Activated naive CD8-positive, alpha-beta T cell treated with anti-CD3 and anti-CD28 coated beads, Interleukin-2, amount 10 ng/mL, durations not matched to agents 7 days and 5 days (primary cell): Measurements from ENCODE around the gene COL13A1. TPM values are rescaled to one million over a fixed set of nuclear protein-coding genes. Genes with fewer than 3 reads are reported as not detected.
A peak's percentile ranks its signal among the peaks of the same experiment; 100 is the strongest.

Source experiments
- ATAC-seq: fragments of 150-1000 bp; cut with Tn5 transposase; one replicate; pipeline ENCODE4 v1.10.0; 2021; ENCODE audit warnings: low read depth, moderate library complexity
- POLR2A ChIA-PET: fragments of 350-600 bp; sonication (Branson Sonifier 250); formaldehyde crosslinking; loops from one replicate; lab custom pipeline; 2021; ENCODE audit warnings: antibody characterized with exemption; lab: Charles Lee
- DNase-seq: peaks from one replicate; pipeline ENCODE4 v3.0.0; 2021
- H3K27ac Mint-ChIP-seq: one replicate; pipeline ENCODE4 v1.8.0; 2022; ENCODE audit warnings: mild to moderate bottlenecking, mixed read lengths
- H3K27me3 Mint-ChIP-seq: one replicate; pipeline ENCODE4 v1.8.0; 2022; ENCODE audit warnings: mild to moderate bottlenecking, moderate library complexity, mixed read lengths
- H3K36me3 Mint-ChIP-seq: one replicate; pipeline ENCODE4 v1.8.0; 2021; ENCODE audit warnings: mild to moderate bottlenecking, mixed read lengths
- H3K4me1 Mint-ChIP-seq: one replicate; pipeline ENCODE4 v1.8.0; 2021; ENCODE audit warnings: mixed read lengths
- H3K4me3 Mint-ChIP-seq: one replicate; pipeline ENCODE4 v1.8.0; 2022; ENCODE audit warnings: mild to moderate bottlenecking, moderate library complexity, mixed read lengths
- H3K9me3 Mint-ChIP-seq: one replicate; pipeline ENCODE4 v1.8.0; 2021; ENCODE audit warnings: mixed read lengths
- total RNA-seq, 2 experiments: library from RNA; stranded (reverse); gene quantifications; one replicate each; pipeline ENCODE4 v1.2.3, GENCODE V29; 2021

The COL13A1 gene
- total RNA-seq, 2 experiments from 2014 or later = not detected

- POLR2A ChIA-PET = no interaction called here
- ATAC-seq (no peak), DNase-seq (no peak)
- no peak overlapping the region for H3K27ac Mint-ChIP-seq
- peaks cover 11% of the 10 kb centered on the region for H3K27me3 Mint-ChIP-seq
- H3K4me3 Mint-ChIP-seq = no peak overlapping the region
- no peaks in the 10 kb centered on the region for H3K4me1 Mint-ChIP-seq
- H3K36me3 Mint-ChIP-seq = no peaks in the 10 kb centered on the region
- H3K9me3 Mint-ChIP-seq = no peaks in the 10 kb centered on the region
Observed at GRCh38 chr10:69948261-69948660, 146.6 kb downstream of the COL13A1 start.

GRCh38 chr10:69949770-69950169, 148.1 kb downstream of the COL13A1 start:
- no peak overlapping the region for H3K4me3 Mint-ChIP-seq
- H3K27me3 Mint-ChIP-seq = peaks cover 13% of the 10 kb centered on the region
- DNase-seq (no peak), ATAC-seq (no peak)
- H3K9me3 Mint-ChIP-seq = no peaks in the 10 kb centered on the region
- POLR2A ChIA-PET = no interaction called here
- no peaks in the 10 kb centered on the region for H3K36me3 Mint-ChIP-seq
- H3K27ac Mint-ChIP-seq = no peak overlapping the region
- H3K4me1 Mint-ChIP-seq = no peaks in the 10 kb centered on the region

- DNase-seq (no peak), ATAC-seq (no peak)
- no peaks in the 10 kb centered on the region for H3K4me1 Mint-ChIP-seq
- no peaks in the 10 kb centered on the region for H3K9me3 Mint-ChIP-seq
- H3K27me3 Mint-ChIP-seq = peaks cover 16% of the 10 kb centered on the region
- H3K4me3 Mint-ChIP-seq = no peak overlapping the region
- no peak overlapping the region for H3K27ac Mint-ChIP-seq
- H3K36me3 Mint-ChIP-seq = no peaks in the 10 kb centered on the region
- POLR2A ChIA-PET = no interaction called here
Observed at GRCh38 chr10:69951658-69952057, 150.0 kb downstream of the COL13A1 start.

GRCh38 chr10:69952069-69952800, 150.5 kb downstream of the COL13A1 start:
- Mint-ChIP-seq H3K4me1 (no peaks in the 10 kb centered on the region), H3K4me3 (no peak overlapping the region), H3K9me3 (no peaks in the 10 kb centered on the region), H3K36me3 (no peaks in the 10 kb centered on the region), H3K27ac (no peak overlapping the region), H3K27me3 (peaks cover 16% of the 10 kb centered on the region)
- DNase-seq (no peak), ATAC-seq (no peak)
- POLR2A ChIA-PET = no interaction called here

- Mint-ChIP-seq H3K27ac (no peak overlapping the region), H3K27me3 (peaks cover 16% of the 10 kb centered on the region), H3K4me3 (no peak overlapping the region), H3K4me1 (no peaks in the 10 kb centered on the region), H3K9me3 (no peaks in the 10 kb centered on the region), H3K36me3 (no peaks in the 10 kb centered on the region)
- POLR2A ChIA-PET = no interaction called here
- DNase-seq (no peak), ATAC-seq (no peak)
Observed at GRCh38 chr10:69952821-69953221, 151.1 kb downstream of the COL13A1 start.

GRCh38 chr10:69953851-69954250, 152.1 kb downstream of the COL13A1 start:
- POLR2A ChIA-PET = no interaction called here
- ATAC-seq = no peak
- DNase-seq = no peak
- H3K36me3 Mint-ChIP-seq = no peaks in the 10 kb centered on the region
- H3K27ac Mint-ChIP-seq = no peak overlapping the region
- no peak overlapping the region for H3K4me3 Mint-ChIP-seq
- peaks cover 16% of the 10 kb centered on the region for H3K27me3 Mint-ChIP-seq
- no peaks in the 10 kb centered on the region for H3K4me1 Mint-ChIP-seq
- no peaks in the 10 kb centered on the region for H3K9me3 Mint-ChIP-seq

GRCh38 chr10:69955211-69955805, 153.6 kb downstream of the COL13A1 start:
- Mint-ChIP-seq H3K27ac (no peak overlapping the region), H3K9me3 (no peaks in the 10 kb centered on the region), H3K4me1 (no peaks in the 10 kb centered on the region), H3K4me3 (no peak overlapping the region), H3K36me3 (no peaks in the 10 kb centered on the region), H3K27me3 (peaks cover 22% of the 10 kb centered on the region)
- DNase-seq = no peak
- POLR2A ChIA-PET = no interaction called here
- ATAC-seq = no peak

- no peaks in the 10 kb centered on the region for H3K4me1 Mint-ChIP-seq
- H3K27me3 Mint-ChIP-seq = peaks cover 22% of the 10 kb centered on the region
- POLR2A ChIA-PET = no interaction called here
- DNase-seq (no peak), ATAC-seq (no peak)
- no peaks in the 10 kb centered on the region for H3K36me3 Mint-ChIP-seq
- H3K9me3 Mint-ChIP-seq = no peaks in the 10 kb centered on the region
- H3K4me3 Mint-ChIP-seq = no peak overlapping the region
- no peak overlapping the region for H3K27ac Mint-ChIP-seq
Observed at GRCh38 chr10:69955897-69956740, 154.4 kb downstream of the COL13A1 start.

GRCh38 chr10:69956741-69957230, 155.1 kb downstream of the COL13A1 start:
- POLR2A ChIA-PET = no interaction called here
- no peaks in the 10 kb centered on the region for H3K36me3 Mint-ChIP-seq
- H3K4me3 Mint-ChIP-seq = no peak overlapping the region
- DNase-seq = no peak
- peaks cover 22% of the 10 kb centered on the region for H3K27me3 Mint-ChIP-seq
- peaks cover 2% of the 10 kb centered on the region for H3K4me1 Mint-ChIP-seq
- no peaks in the 10 kb centered on the region for H3K9me3 Mint-ChIP-seq
- ATAC-seq = no peak
- no peak overlapping the region for H3K27ac Mint-ChIP-seq

GRCh38 chr10:69957241-69957885, 155.7 kb downstream of the COL13A1 start:
- ATAC-seq (no peak), DNase-seq (no peak)
- POLR2A ChIA-PET = no interaction called here
- peaks cover 2% of the 10 kb centered on the region for H3K4me1 Mint-ChIP-seq
- no peaks in the 10 kb centered on the region for H3K9me3 Mint-ChIP-seq
- H3K36me3 Mint-ChIP-seq = no peaks in the 10 kb centered on the region
- no peak overlapping the region for H3K4me3 Mint-ChIP-seq
- H3K27me3 Mint-ChIP-seq = peaks cover 19% of the 10 kb centered on the region
- H3K27ac Mint-ChIP-seq = no peak overlapping the region

GRCh38 chr10:69957886-69958555, 156.3 kb downstream of the COL13A1 start:
- ATAC-seq (peak; percentile 84), DNase-seq (no peak)
- Mint-ChIP-seq H3K36me3 (no peaks in the 10 kb centered on the region), H3K27me3 (peaks cover 14% of the 10 kb centered on the region), H3K4me1 (peaks cover 2% of the 10 kb centered on the region), H3K9me3 (no peaks in the 10 kb centered on the region), H3K27ac (no peak overlapping the region), H3K4me3 (no peak overlapping the region)
- POLR2A ChIA-PET = no interaction called here

GRCh38 chr10:69958556-69958902, 156.8 kb downstream of the COL13A1 start:
- Mint-ChIP-seq H3K27ac (no peak overlapping the region), H3K9me3 (no peaks in the 10 kb centered on the region), H3K4me3 (no peak overlapping the region), H3K27me3 (peaks cover 16% of the 10 kb centered on the region), H3K36me3 (no peaks in the 10 kb centered on the region), H3K4me1 (peaks cover 2% of the 10 kb centered on the region)
- DNase-seq (no peak), ATAC-seq (no peak)
- POLR2A ChIA-PET = no interaction called here

GRCh38 chr10:69959911-69960310, 158.2 kb downstream of the COL13A1 start:
- no peaks in the 10 kb centered on the region for H3K36me3 Mint-ChIP-seq
- peak overlapping the region; percentile 30 for H3K27ac Mint-ChIP-seq
- DNase-seq (no peak), ATAC-seq (no peak)
- no peaks in the 10 kb centered on the region for H3K9me3 Mint-ChIP-seq
- peaks cover 16% of the 10 kb centered on the region for H3K27me3 Mint-ChIP-seq
- no peak overlapping the region for H3K4me3 Mint-ChIP-seq
- H3K4me1 Mint-ChIP-seq = peaks cover 2% of the 10 kb centered on the region
- POLR2A ChIA-PET = no interaction called here
